SK-N-MC (cell line): ENCODE measurements around the gene TBC1D14.

Experiments
- EZH2 ChIP-seq: fragments of 200-600 bp; sonication (generic); IDR thresholded peaks from one replicate; pipeline ENCODE4 v1.6.1; 2017; ENCODE audit warnings: antibody characterized with exemption
- FOXP2 ChIP-seq: optimal IDR thresholded peaks from 2 replicates; pipeline ENCODE3; 2011; ENCODE audit warnings: mild to moderate bottlenecking, moderate library complexity; ENCODE audit not compliant: insufficient read depth; ENCODE audit errors: extremely low read length, control extremely low read depth
- POLR2AphosphoS5 ChIP-seq: IDR thresholded peaks from 2 replicates; pipeline ENCODE4 v1.6.1; 2012; ENCODE audit warnings: mild to moderate bottlenecking, low read depth, low read length, borderline replicate concordance

GRCh38 chr4:6992728-6993677, 83.4 kb downstream of the TBC1D14 start:
- TF ChIP-seq EZH2, result no peak
- TF ChIP-seq POLR2AphosphoS5, result no peak
- no peak for TF ChIP-seq FOXP2
